Pancreas (tissue), 10 donors: ENCODE results near the gene LATS2. TPM values are rescaled to one million over a fixed set of nuclear protein-coding genes. Genes with fewer than 3 reads are reported as not detected.

Experiments
- ATAC-seq, 4 donors: fragments of 200-7000 bp; cut with Tn5 transposase; one replicate each; pipeline versions ENCODE4 v1.8.0 to v1.9.1; 2020; ENCODE audit warnings: mild to moderate bottlenecking in 4 of 4, moderate library complexity in 4 of 4
- DNase-seq, 6 donors: peaks; one replicate each; pipeline ENCODE4 v3.0.0-alpha.2; 2020
- FAIRE-seq: peaks from 2 replicates; lab custom pipeline; 2012; peaks lifted over from hg19 to GRCh38; lab: Jason Lieb, UNC
- H3K27ac ChIP-seq, 4 donors: fragments of 200-600 bp; sonication (generic); 1 replicate in 3 of 4; 2 replicates in 1 of 4; pipeline versions ENCODE4 v1.5.0 to v1.8.0; 2020
- H3K27me3 ChIP-seq, 4 donors: fragments of 200-600 bp; one replicate each; pipeline ENCODE4 v1.8.0; 2021
- H3K36me3 ChIP-seq, 3 donors: fragments of 200-600 bp; sonication (generic) in 1 of 3; one replicate each; pipeline versions ENCODE4 v1.5.0 to v1.8.0; 2020 to 2021
- H3K4me1 ChIP-seq, 3 donors: fragments of 200-600 bp; one replicate each; pipeline ENCODE4 v1.8.0; 2021
- H3K4me3 ChIP-seq, 4 donors: fragments of 200-600 bp; sonication (generic) in 2 of 4; one replicate each; pipeline versions ENCODE4 v1.5.0 to v1.8.0; 2020 to 2021
- H3K9me3 ChIP-seq, 4 donors: fragments of 200-600 bp; one replicate each; pipeline ENCODE4 v1.8.0; 2021
- WGBS, 2 donors: extraction: QIAGEN DNeasy Blood & Tissue Kit; methylation state at CpG; one replicate each; pipeline ENCODE4 v1.1.7; 2013; 5-methylcytosine and 5-hydroxymethylcytosine counted together
- intact Hi-C, 3 donors: fragments of 100-400 bp; cut with DNase I; formaldehyde crosslinking; loops; one replicate each; pipeline versions ENCODE4 v1.11.1 to v1.14.2; 2022
- polyA plus RNA-seq, 2 donors: library from polyadenylated mRNA; stranded (reverse); fragments of 200-250 nt; gene quantifications; one replicate each; pipeline ENCODE4 v1.2.3, GENCODE V29; 2013
- total RNA-seq, 6 donors: library from RNA; stranded (reverse); fragmentation: NEBNext Ultra II Directional in 4 of 6; extraction: Animal tissue kit (Norgen Biotek cat#: 25700) in 4 of 6; gene quantifications; one replicate each; pipeline versions ENCODE4 v1.2.1 to v1.2.4, GENCODE V29; 2021 to 2023
- TF ChIP-seq, protein P1 (sequence below), 4 donors: fragments of 200-600 bp; sonication (generic) in 3 of 4; IDR thresholded peaks; one replicate each; pipeline versions ENCODE4 v1.5.0 to v1.8.0; 2021; ENCODE audit warnings: antibody characterized with exemption in 4 of 4
- donor health status: healthy with polysubstance abuse.
- donor health status: DM: no; HTN: no; CAD: no; lungs with moderate emphysema.
- donor health status: DM: no; HTN: no; CAD: no.
- donor health status: control.
- donor health status: control.
- donor health status: Bipolar disorder and iron deficiency.
- donor health status: DM: yes; HTN: yes; CAD: no.
- donor health status: DM: no; HTN: no; CAD: no.
- donor health status: DM: no; HTN: no; CAD: no.
- donor health status: DM: yes; HTN: yes; CAD: no.

LATS2 gene
- total and polyA plus RNA-seq, 8 donors = 3.8 to 12.5 (median 7.1) TPM

DNA sequence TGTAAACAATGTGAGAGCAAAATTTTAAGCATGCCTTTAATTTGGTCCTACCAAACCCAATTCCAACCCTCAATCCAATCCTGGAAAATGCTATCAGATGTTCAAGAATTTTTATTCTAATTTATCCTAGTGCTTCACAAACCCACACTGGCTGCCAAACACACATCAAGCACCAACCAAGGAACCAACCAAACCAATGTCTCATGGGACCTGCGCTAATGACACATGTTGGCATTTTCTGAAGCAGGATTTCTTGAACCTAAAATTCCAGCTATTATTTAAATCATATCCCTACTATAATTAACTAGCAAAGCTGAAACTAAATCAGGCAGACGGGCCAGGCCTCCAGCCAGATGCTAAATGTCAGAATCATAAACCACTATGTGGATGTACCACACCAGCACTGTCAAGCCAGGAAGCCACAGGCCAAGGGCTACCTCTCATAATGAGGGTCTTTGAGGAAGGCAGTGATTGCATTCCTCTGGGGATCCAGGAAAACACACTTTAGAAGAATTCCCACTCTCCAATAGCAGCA, 5.8 kb downstream of the LATS2 start:
- no peak overlapping the region for H3K27ac ChIP-seq
- TF ChIP-seq, protein P1, sequence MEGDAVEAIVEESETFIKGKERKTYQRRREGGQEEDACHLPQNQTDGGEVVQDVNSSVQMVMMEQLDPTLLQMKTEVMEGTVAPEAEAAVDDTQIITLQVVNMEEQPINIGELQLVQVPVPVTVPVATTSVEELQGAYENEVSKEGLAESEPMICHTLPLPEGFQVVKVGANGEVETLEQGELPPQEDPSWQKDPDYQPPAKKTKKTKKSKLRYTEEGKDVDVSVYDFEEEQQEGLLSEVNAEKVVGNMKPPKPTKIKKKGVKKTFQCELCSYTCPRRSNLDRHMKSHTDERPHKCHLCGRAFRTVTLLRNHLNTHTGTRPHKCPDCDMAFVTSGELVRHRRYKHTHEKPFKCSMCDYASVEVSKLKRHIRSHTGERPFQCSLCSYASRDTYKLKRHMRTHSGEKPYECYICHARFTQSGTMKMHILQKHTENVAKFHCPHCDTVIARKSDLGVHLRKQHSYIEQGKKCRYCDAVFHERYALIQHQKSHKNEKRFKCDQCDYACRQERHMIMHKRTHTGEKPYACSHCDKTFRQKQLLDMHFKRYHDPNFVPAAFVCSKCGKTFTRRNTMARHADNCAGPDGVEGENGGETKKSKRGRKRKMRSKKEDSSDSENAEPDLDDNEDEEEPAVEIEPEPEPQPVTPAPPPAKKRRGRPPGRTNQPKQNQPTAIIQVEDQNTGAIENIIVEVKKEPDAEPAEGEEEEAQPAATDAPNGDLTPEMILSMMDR (IDR thresholded peaks at IDR 0.05) = no peak
- DNase-seq (no peak), FAIRE-seq (no peak), ATAC-seq (no peak)
- intact Hi-C loops = no loop called here
- H3K9me3 ChIP-seq = no peaks in the 10 kb centered on the region
- no peaks in the 10 kb centered on the region for H3K27me3 ChIP-seq
- H3K4me3 ChIP-seq = no peak overlapping the region
- H3K36me3 ChIP-seq = no peaks in the 10 kb centered on the region
- WGBS, 2 donors = 89 to 94% methylated on average over 2 of the region's 2 CpGs
- peaks cover 0 to 7% (median 3%) of the 10 kb centered on the region in 3 donors for H3K4me1 ChIP-seq

DNA sequence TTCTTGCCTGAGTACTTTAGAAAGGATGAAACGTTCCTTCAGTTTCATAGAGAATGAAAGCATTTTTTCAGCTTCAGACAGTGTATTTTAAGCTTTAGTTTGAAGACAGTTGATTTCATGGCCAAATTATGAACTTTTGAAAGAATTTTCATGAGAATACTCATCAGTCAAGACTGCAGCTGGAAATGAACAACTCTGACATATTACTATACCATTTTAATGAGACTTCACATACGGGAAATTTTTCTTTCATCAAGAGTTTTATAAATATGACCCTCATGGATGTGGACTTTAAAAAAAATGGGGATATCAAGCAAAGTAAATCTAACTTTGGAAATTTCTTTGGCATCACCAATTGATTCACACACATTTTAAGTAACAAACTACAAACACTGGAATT, 6.4 kb downstream of the LATS2 start:
- WGBS, 2 donors = 33 to 49% methylated on average over 2 of the region's 2 CpGs
- ATAC-seq = no peak

DNA sequence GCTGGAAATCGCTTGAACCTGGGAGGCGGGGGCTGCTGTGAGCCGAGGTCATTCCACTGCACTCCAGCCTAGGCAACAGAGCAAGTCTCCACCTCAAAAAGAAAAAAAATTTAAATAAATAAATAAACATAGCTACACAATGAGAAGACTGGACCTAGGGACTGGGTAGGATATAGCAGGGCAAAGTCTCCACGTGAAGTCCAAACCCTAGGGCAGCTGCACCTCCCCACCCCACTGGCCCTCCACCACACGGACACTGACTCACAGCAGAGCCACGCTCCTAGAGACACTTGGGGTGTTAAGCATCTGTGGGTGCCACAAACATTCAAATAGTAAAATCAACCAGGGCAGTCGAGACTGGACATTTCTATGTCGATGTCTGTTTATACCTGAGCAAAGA, 7.1 kb downstream of the LATS2 start:
- H3K36me3 ChIP-seq = no peaks in the 10 kb centered on the region
- H3K4me1 ChIP-seq = peaks cover 0 to 7% (median 0%) of the 10 kb centered on the region in 3 donors
- H3K27ac ChIP-seq = no peak overlapping the region
- FAIRE-seq = no peak
- intact Hi-C loops = no loop called here
- H3K4me3 ChIP-seq = no peak overlapping the region
- WGBS, 2 donors = 84 to 88% methylated on average over 8 of the region's 8 CpGs
- no peak for ATAC-seq
- DNase-seq = no peak
- TF ChIP-seq, protein P1 (IDR thresholded peaks at IDR 0.05) = no peak
- no peaks in the 10 kb centered on the region for H3K9me3 ChIP-seq
- no peaks in the 10 kb centered on the region for H3K27me3 ChIP-seq

More for the DNA sequence above, 6.4 kb downstream of the LATS2 start:
- TF ChIP-seq, protein P1 (IDR thresholded peaks at IDR 0.05) = no peak
- Histone ChIP-seq H3K27me3 (no peaks in the 10 kb centered on the region), H3K36me3 (no peaks in the 10 kb centered on the region), H3K27ac (no peak overlapping the region), H3K4me3 (no peak overlapping the region), H3K4me1 (peaks cover 0 to 7% (median 3%) of the 10 kb centered on the region in 3 donors), H3K9me3 (no peaks in the 10 kb centered on the region)
- DNase-seq (no peak), FAIRE-seq (no peak)
- intact Hi-C loops = no loop called here

DNA sequence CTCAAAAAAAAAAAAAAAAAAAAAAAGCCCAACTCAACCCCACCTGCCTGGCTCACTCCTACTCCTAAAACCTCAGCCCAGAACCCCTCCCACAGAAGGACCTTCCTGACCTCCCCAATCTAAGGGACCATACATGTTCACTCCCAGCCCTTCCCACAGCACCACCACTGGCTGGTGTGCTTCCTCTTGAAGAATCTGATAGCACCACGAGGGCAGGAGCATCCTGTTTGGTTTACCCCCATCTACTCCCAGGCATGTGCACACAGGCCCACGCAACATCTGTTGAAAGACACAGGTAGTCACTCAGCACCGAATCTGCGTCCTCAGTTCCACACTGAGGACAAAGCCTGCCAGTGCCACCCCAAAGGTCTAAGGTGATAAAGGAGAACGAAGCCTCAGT, 8.2 kb downstream of the LATS2 start:
- TF ChIP-seq, protein P1 (IDR thresholded peaks at IDR 0.05) = no peak
- Histone ChIP-seq H3K36me3 (no peaks in the 10 kb centered on the region), H3K4me1 (peaks cover 0 to 6% (median 0%) of the 10 kb centered on the region in 3 donors), H3K9me3 (no peaks in the 10 kb centered on the region), H3K27me3 (no peaks in the 10 kb centered on the region), H3K27ac (no peak overlapping the region), H3K4me3 (no peak overlapping the region)
- intact Hi-C loops = no loop called here
- 79 to 83% methylated on average over 5 of the region's 5 CpGs for WGBS, 2 donors
- DNase-seq (no peak), FAIRE-seq (no peak), ATAC-seq (no peak)

DNA sequence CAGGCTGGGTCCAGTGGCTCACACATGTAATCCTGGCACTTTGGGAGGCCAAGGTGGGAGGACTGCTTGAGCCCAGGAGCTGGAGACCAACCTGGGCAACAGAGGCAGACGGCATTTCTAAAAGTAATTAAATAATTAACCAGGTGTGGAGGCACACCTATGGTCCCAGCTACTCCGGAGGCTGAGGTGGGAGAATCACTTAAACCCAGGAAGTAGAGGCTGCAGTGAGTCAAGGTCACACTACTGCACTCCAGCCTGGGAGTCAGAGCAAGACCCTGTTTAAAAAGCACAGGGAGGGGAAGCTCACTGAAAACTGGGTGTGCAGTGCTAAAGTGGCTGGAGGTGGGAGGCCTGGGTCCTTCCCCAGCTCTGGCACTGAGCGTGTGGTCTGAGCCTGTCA, 9.7 kb downstream of the LATS2 start:
- FAIRE-seq (no peak), DNase-seq (no peak), ATAC-seq (no peak)
- TF ChIP-seq, protein P1 (IDR thresholded peaks at IDR 0.05) = no peak
- Histone ChIP-seq H3K36me3 (no peaks in the 10 kb centered on the region), H3K4me1 (no peaks in the 10 kb centered on the region), H3K9me3 (no peaks in the 10 kb centered on the region), H3K27ac (no peak overlapping the region), H3K27me3 (no peaks in the 10 kb centered on the region), H3K4me3 (no peak overlapping the region)
- intact Hi-C loops = no loop called here
- 80 to 90% methylated on average over 3 of the region's 3 CpGs for WGBS, 2 donors
